Tibial nerve (tissue), 4 donors: ENCODE results near the gene AGBL1. TPM values are rescaled to one million over a fixed set of nuclear protein-coding genes. Genes with fewer than 3 reads are reported as not detected.
"Not testable (repeated sequence)": the region's sequence is repeated elsewhere in the genome, so short reads cannot be mapped to it uniquely, and the experiment has no call there.

ENCODE experiments used
- DNase-seq, 2 donors: peaks; one replicate each; pipeline ENCODE4 v3.0.0-alpha.2; 2019; ENCODE audit warnings: low spot score in 2 of 2
- H3K27ac ChIP-seq, 4 donors: fragments of 200-600 bp; sonication (generic) in 3 of 4; one replicate each; pipeline ENCODE4 v1.5.1; 2017 to 2019; ENCODE audit warnings: mild to moderate bottlenecking in 1 of 4
- H3K27me3 ChIP-seq, 2 donors: fragments of 200-600 bp; sonication (generic) in 1 of 2; one replicate each; pipeline versions ENCODE4 v1.5.1 to v1.6.0; 2017 to 2019
- H3K36me3 ChIP-seq, 3 donors: fragments of 200-600 bp; sonication (generic); one replicate each; pipeline ENCODE4 v1.5.1; 2018 to 2019
- H3K4me1 ChIP-seq, 4 donors: fragments of 200-600 bp; sonication (generic) in 3 of 4; one replicate each; pipeline ENCODE4 v1.5.1; 2017 to 2019
- H3K4me3 ChIP-seq, 4 donors: fragments of 200-600 bp; sonication (generic) in 3 of 4; one replicate each; pipeline ENCODE4 v1.5.1; 2017 to 2019; ENCODE audit warnings: mild to moderate bottlenecking in 1 of 4, moderate library complexity in 1 of 4
- H3K9me3 ChIP-seq, 4 donors: fragments of 200-600 bp; sonication (generic) in 3 of 4; one replicate each; pipeline ENCODE4 v1.5.1; 2017 to 2019
- CTCF ChIP-seq, 5 experiments: fragments of 200-600 bp in 3 of 5; fragments of 450-650 bp in 2 of 5; sonication (generic) in 3 of 5; IDR thresholded peaks; one replicate each; pipeline ENCODE4 v1.5.1; 2016 to 2019; ENCODE audit warnings: antibody characterized with exemption in 5 of 5, mild to moderate bottlenecking in 3 of 5, moderate library complexity in 2 of 5
- EP300 ChIP-seq, 2 donors: sonication (generic); formaldehyde crosslinking; IDR thresholded peaks; one replicate each; pipeline ENCODE4 v1.6.1; 2017; ENCODE audit warnings: antibody characterized with exemption in 2 of 2, mild to moderate bottlenecking in 1 of 2
- POLR2A ChIP-seq, 2 donors: fragments of 450-650 bp; IDR thresholded peaks; one replicate each; pipeline ENCODE4 v1.6.1; 2017; ENCODE audit warnings: antibody characterized with exemption in 2 of 2, mild to moderate bottlenecking in 2 of 2, moderate library complexity in 2 of 2
- WGBS, 2 donors: methylation state at CpG; one replicate each; pipeline ENCODE4 v1.1.5; 2018; 5-methylcytosine and 5-hydroxymethylcytosine counted together
- total RNA-seq, 4 donors: library from RNA; depleted of rRNA; stranded (reverse); fragments of >200 nt; gene quantifications; one replicate each; pipeline ENCODE4 v1.1.0, GENCODE V29; 2016

The AGBL1 gene
- total RNA-seq, 4 donors from 2014 or later = under 0.01 to 1.2 (median 0.21) TPM; not detected in 1

GRCh38 chr15:86103825-86104224 lies 24.2 kb downstream of the AGBL1 start:
- no peak overlapping the region for H3K27ac ChIP-seq
- H3K9me3 ChIP-seq = peaks cover 0 to 31% (median 2%) of the 10 kb centered on the region in 4 donors
- H3K4me1 ChIP-seq = no peaks in the 10 kb centered on the region
- H3K4me3 ChIP-seq = no peak overlapping the region
- 70 to 100% methylated on average over 2 of the region's 2 CpGs for WGBS, 2 donors
- no peaks in the 10 kb centered on the region for H3K27me3 ChIP-seq
- TF ChIP-seq CTCF (IDR thresholded peaks at IDR 0.05) = no peak
- TF ChIP-seq POLR2A (IDR thresholded peaks at IDR 0.05) = no peak
- no peak for TF ChIP-seq EP300 (IDR thresholded peaks at IDR 0.05)
- H3K36me3 ChIP-seq = no peaks in the 10 kb centered on the region
- no peak for DNase-seq

GRCh38 chr15:86106306-86106705 lies 26.6 kb downstream of the AGBL1 start:
- Histone ChIP-seq H3K27me3 (no peaks in the 10 kb centered on the region), H3K9me3 (peaks cover 0 to 28% (median 0%) of the 10 kb centered on the region in 4 donors), H3K36me3 (no peaks in the 10 kb centered on the region), H3K27ac (no peak overlapping the region), H3K4me3 (no peak overlapping the region), H3K4me1 (no peaks in the 10 kb centered on the region)
- WGBS, 2 donors = 81% methylated on average over 4 of the region's 4 CpGs
- TF ChIP-seq EP300 (IDR thresholded peaks at IDR 0.05) (no peak), CTCF (IDR thresholded peaks at IDR 0.05) (no peak), POLR2A (IDR thresholded peaks at IDR 0.05) (no peak)
- no peak for DNase-seq

- no peak for TF ChIP-seq POLR2A (IDR thresholded peaks at IDR 0.05)
- no peak for TF ChIP-seq EP300 (IDR thresholded peaks at IDR 0.05)
- TF ChIP-seq CTCF (IDR thresholded peaks at IDR 0.05) = no peak
- Histone ChIP-seq H3K4me3 (no peak overlapping the region), H3K4me1 (no peaks in the 10 kb centered on the region), H3K9me3 (no peaks in the 10 kb centered on the region), H3K27me3 (no peaks in the 10 kb centered on the region), H3K36me3 (no peaks in the 10 kb centered on the region), H3K27ac (no peak overlapping the region)
- WGBS, 2 donors = 68 to 70% methylated on average over 4 of the region's 4 CpGs
- DNase-seq = no peak
These were observed 35.6 kb downstream of the AGBL1 start for GRCh38 chr15:86115145-86115801.

GRCh38 chr15:86121568-86122225 lies 42.0 kb downstream of the AGBL1 start:
- no peaks in the 10 kb centered on the region for H3K27me3 ChIP-seq
- H3K27ac ChIP-seq = no peak overlapping the region
- no peak overlapping the region for H3K4me3 ChIP-seq
- TF ChIP-seq POLR2A (IDR thresholded peaks at IDR 0.05) = no peak
- no peak for TF ChIP-seq CTCF (IDR thresholded peaks at IDR 0.05)
- TF ChIP-seq EP300 (IDR thresholded peaks at IDR 0.05) = no peak
- WGBS, 2 donors = 64 to 71% methylated on average over 7 of the region's 7 CpGs
- no peaks in the 10 kb centered on the region for H3K9me3 ChIP-seq
- no peak for DNase-seq
- no peaks in the 10 kb centered on the region for H3K4me1 ChIP-seq
- no peaks in the 10 kb centered on the region for H3K36me3 ChIP-seq

- H3K27me3 ChIP-seq, H3K4me1 ChIP-seq, DNase-seq, H3K4me3 ChIP-seq, H3K27ac ChIP-seq, H3K9me3 ChIP-seq, H3K36me3 ChIP-seq: not testable (repeated sequence)
- WGBS, 2 donors = 65 to 76% methylated on average over 3 of the region's 3 CpGs
These were observed 43.2 kb downstream of the AGBL1 start for GRCh38 chr15:86122691-86123391.
